ENCODE data around the gene RPL4.

DNA sequence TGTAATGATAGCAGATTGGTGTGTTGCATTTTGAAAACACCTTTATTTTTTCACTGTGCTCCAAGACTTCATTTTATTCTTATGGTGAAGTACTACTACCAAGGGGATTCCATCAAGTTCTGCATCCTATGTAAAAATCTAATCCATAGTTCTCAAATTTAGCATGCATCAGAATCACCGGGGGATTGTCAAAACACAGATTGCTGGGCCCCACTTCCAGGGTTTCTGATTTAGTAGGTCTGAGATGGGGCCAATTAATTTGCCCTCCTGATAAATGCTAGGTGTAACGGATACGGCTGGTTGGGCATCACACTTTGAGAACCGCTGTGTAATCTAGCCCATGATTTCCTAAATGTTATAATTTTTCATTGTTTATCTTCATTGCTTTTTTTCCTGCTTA lies 1.2 kb upstream of the RPL4 start:
- TF ChIP-seq, protein P1, sequence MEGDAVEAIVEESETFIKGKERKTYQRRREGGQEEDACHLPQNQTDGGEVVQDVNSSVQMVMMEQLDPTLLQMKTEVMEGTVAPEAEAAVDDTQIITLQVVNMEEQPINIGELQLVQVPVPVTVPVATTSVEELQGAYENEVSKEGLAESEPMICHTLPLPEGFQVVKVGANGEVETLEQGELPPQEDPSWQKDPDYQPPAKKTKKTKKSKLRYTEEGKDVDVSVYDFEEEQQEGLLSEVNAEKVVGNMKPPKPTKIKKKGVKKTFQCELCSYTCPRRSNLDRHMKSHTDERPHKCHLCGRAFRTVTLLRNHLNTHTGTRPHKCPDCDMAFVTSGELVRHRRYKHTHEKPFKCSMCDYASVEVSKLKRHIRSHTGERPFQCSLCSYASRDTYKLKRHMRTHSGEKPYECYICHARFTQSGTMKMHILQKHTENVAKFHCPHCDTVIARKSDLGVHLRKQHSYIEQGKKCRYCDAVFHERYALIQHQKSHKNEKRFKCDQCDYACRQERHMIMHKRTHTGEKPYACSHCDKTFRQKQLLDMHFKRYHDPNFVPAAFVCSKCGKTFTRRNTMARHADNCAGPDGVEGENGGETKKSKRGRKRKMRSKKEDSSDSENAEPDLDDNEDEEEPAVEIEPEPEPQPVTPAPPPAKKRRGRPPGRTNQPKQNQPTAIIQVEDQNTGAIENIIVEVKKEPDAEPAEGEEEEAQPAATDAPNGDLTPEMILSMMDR (IDR thresholded peaks at IDR 0.05; ENCODE audit: low read depth, low read length, missing input control): no peak
- no peak for TF ChIP-seq RAD21 (IDR thresholded peaks at IDR 0.05)

All from liver (tissue), 3 donors.